Thymus (tissue), 11 donors: ENCODE results near the gene BST1. TPM values are rescaled to one million over a fixed set of nuclear protein-coding genes. Genes with fewer than 3 reads are reported as not detected.
A peak's percentile ranks its signal among the peaks of the same experiment; 100 is the strongest.

ENCODE experiments used
- DNase-seq, 9 donors: peaks; one replicate each; pipeline ENCODE4 v3.0.0-alpha.2; 2013; ENCODE audit warnings: low spot score in 9 of 9, low read depth in 6 of 9, missing footprints in 1 of 9
- H3K27ac ChIP-seq, 2 donors: one replicate each; pipeline ENCODE4 v1.5.1; 2013; ENCODE audit warnings: control low read depth in 1 of 2, low read depth in 1 of 2, low read length in 1 of 2, mild to moderate bottlenecking in 1 of 2, moderate library complexity in 1 of 2
- H3K27me3 ChIP-seq, 2 donors: one replicate each; pipeline ENCODE4 v1.5.1; 2013; ENCODE audit warnings: low read length in 1 of 2; ENCODE audit not compliant: control insufficient read depth in 2 of 2, insufficient read depth in 1 of 2
- H3K36me3 ChIP-seq, 2 donors: one replicate each; pipeline ENCODE4 v1.5.1; 2013; ENCODE audit warnings: low read length in 1 of 2, mild to moderate bottlenecking in 1 of 2, moderate library complexity in 1 of 2; ENCODE audit not compliant: control insufficient read depth in 2 of 2, insufficient read depth in 2 of 2
- H3K4me1 ChIP-seq, 2 donors: one replicate each; pipeline ENCODE4 v1.5.1; 2013; ENCODE audit warnings: low read length in 2 of 2; ENCODE audit not compliant: control insufficient read depth in 2 of 2, insufficient read depth in 2 of 2
- H3K4me3 ChIP-seq, 2 donors: one replicate each; pipeline ENCODE4 v1.5.1; 2013; ENCODE audit warnings: low read length in 2 of 2, control low read depth in 1 of 2, mild to moderate bottlenecking in 1 of 2
- H3K9me3 ChIP-seq, 2 donors: one replicate each; pipeline ENCODE4 v1.5.1; 2013; ENCODE audit warnings: low read length in 1 of 2, mild to moderate bottlenecking in 1 of 2; ENCODE audit not compliant: control insufficient read depth in 2 of 2, insufficient read depth in 1 of 2
- WGBS: extraction: QIAGEN DNeasy Blood & Tissue Kit; methylation state at CpG from one replicate; pipeline ENCODE4 v1.1.7; 2013; 5-methylcytosine and 5-hydroxymethylcytosine counted together
- polyA plus RNA-seq: library from polyadenylated mRNA; stranded (reverse); fragments of 200-250 nt; gene quantifications from one replicate; pipeline ENCODE4 v1.2.3, GENCODE V29; 2013
- total RNA-seq: library from RNA; stranded (reverse); fragments of 120-200 nt; gene quantifications from one replicate; pipeline ENCODE4 v1.2.4, GENCODE V29; 2013
- donor health status: healthy.

BST1 gene
- total and polyA plus RNA-seq, 2 donors: 2.9 to 4.1 TPM

GRCh38 chr4:15696866-15697265 lies 6.0 kb upstream of the BST1 start:
- H3K27me3 ChIP-seq: no peaks in the 10 kb centered on the region
- 96% methylated on average over 1 of the region's 1 CpG for WGBS
- no peak overlapping the region for H3K4me3 ChIP-seq
- H3K4me1 ChIP-seq: peaks cover 0 to 2% of the 10 kb centered on the region in 2 donors
- H3K27ac ChIP-seq: no peak overlapping the region
- H3K36me3 ChIP-seq: no peaks in the 10 kb centered on the region
- no peak for DNase-seq
- no peaks in the 10 kb centered on the region for H3K9me3 ChIP-seq

GRCh38 chr4:15703439-15703838 lies 574 bp downstream of the BST1 start:
- Histone ChIP-seq H3K27me3 (no peaks in the 10 kb centered on the region), H3K36me3 (no peaks in the 10 kb centered on the region), H3K27ac (no peak overlapping the region), H3K4me3 (peak overlapping the region; percentile 51 to 54), H3K9me3 (peaks cover 0 to 8% of the 10 kb centered on the region in 2 donors), H3K4me1 (peaks cover 0 to 10% of the 10 kb centered on the region in 2 donors)
- no peak for DNase-seq
- WGBS: 94% methylated on average over 11 of the region's 11 CpGs

GRCh38 chr4:15704129-15704528 lies 1.3 kb downstream of the BST1 start:
- Histone ChIP-seq H3K4me3 (no peak overlapping the region), H3K9me3 (peaks cover 0 to 8% of the 10 kb centered on the region in 2 donors), H3K27me3 (no peaks in the 10 kb centered on the region), H3K4me1 (peaks cover 0 to 10% of the 10 kb centered on the region in 2 donors), H3K36me3 (no peaks in the 10 kb centered on the region), H3K27ac (no peak overlapping the region)
- DNase-seq: no peak

- Histone ChIP-seq H3K36me3 (no peaks in the 10 kb centered on the region), H3K4me3 (no peak overlapping the region), H3K27me3 (no peaks in the 10 kb centered on the region), H3K9me3 (peaks cover 0 to 8% of the 10 kb centered on the region in 2 donors), H3K4me1 (peaks cover 0 to 10% of the 10 kb centered on the region in 2 donors), H3K27ac (no peak overlapping the region)
- no peak for DNase-seq
- 93% methylated on average over 3 of the region's 3 CpGs for WGBS
Measured at GRCh38 chr4:15706646-15707362, 3.9 kb downstream of the BST1 start.

- no peaks in the 10 kb centered on the region for H3K36me3 ChIP-seq
- no peak for DNase-seq
- no peaks in the 10 kb centered on the region for H3K27me3 ChIP-seq
- H3K4me1 ChIP-seq: peaks cover 0 to 8% of the 10 kb centered on the region in 2 donors
- WGBS: 95% methylated on average over 7 of the region's 7 CpGs
- no peak overlapping the region for H3K4me3 ChIP-seq
- H3K27ac ChIP-seq: no peak overlapping the region
- peaks cover 0 to 8% of the 10 kb centered on the region in 2 donors for H3K9me3 ChIP-seq
Measured at GRCh38 chr4:15707363-15707715, 4.5 kb downstream of the BST1 start.

- 97% methylated on average over 2 of the region's 2 CpGs for WGBS
- Histone ChIP-seq H3K4me1 (no peaks in the 10 kb centered on the region), H3K36me3 (no peaks in the 10 kb centered on the region), H3K27me3 (no peaks in the 10 kb centered on the region), H3K27ac (no peak overlapping the region), H3K9me3 (no peaks in the 10 kb centered on the region), H3K4me3 (no peak overlapping the region)
- no peak for DNase-seq
Measured at GRCh38 chr4:15711762-15712161, 8.9 kb downstream of the BST1 start.

GRCh38 chr4:15712214-15712613 lies 9.3 kb downstream of the BST1 start:
- Histone ChIP-seq H3K36me3 (no peaks in the 10 kb centered on the region), H3K9me3 (no peaks in the 10 kb centered on the region), H3K27ac (no peak overlapping the region), H3K27me3 (no peaks in the 10 kb centered on the region), H3K4me3 (no peak overlapping the region), H3K4me1 (no peaks in the 10 kb centered on the region)
- WGBS: 98% methylated on average over 1 of the region's 1 CpG
- DNase-seq: no peak

GRCh38 chr4:15714141-15714540 lies 11.3 kb downstream of the BST1 start:
- H3K27ac ChIP-seq: no peak overlapping the region
- H3K9me3 ChIP-seq: no peaks in the 10 kb centered on the region
- WGBS: 96% methylated on average over 1 of the region's 1 CpG
- H3K36me3 ChIP-seq: no peaks in the 10 kb centered on the region
- no peak for DNase-seq
- H3K27me3 ChIP-seq: no peaks in the 10 kb centered on the region
- no peak overlapping the region for H3K4me3 ChIP-seq
- H3K4me1 ChIP-seq: no peaks in the 10 kb centered on the region

- H3K9me3 ChIP-seq: no peaks in the 10 kb centered on the region
- H3K27me3 ChIP-seq: no peaks in the 10 kb centered on the region
- H3K4me1 ChIP-seq: no peaks in the 10 kb centered on the region
- WGBS: 95% methylated on average over 8 of the region's 8 CpGs
- no peak overlapping the region for H3K27ac ChIP-seq
- H3K4me3 ChIP-seq: no peak overlapping the region
- no peaks in the 10 kb centered on the region for H3K36me3 ChIP-seq
- no peak for DNase-seq
Measured at GRCh38 chr4:15714646-15715435, 12.0 kb downstream of the BST1 start.
